H1 (cell line): ENCODE data around the gene ZBED4. TPM values are rescaled to one million over a fixed set of nuclear protein-coding genes. Genes with fewer than 3 reads are reported as not detected.

ENCODE experiments used
- CTCF ChIA-PET: fragments of 300-600 bp; sonication (Branson Sonifier 250); formaldehyde crosslinking; loops from one replicate; lab custom pipeline; 2021; ENCODE audit not compliant: partially characterized antibody; lab: Charles Lee
- POLR2A ChIA-PET: fragments of 300-600 bp; sonication (Branson Sonifier 250); formaldehyde crosslinking; loops from one replicate; lab custom pipeline; 2021; ENCODE audit warnings: inconsistent platforms; ENCODE audit not compliant: partially characterized antibody; lab: Charles Lee
- DNase-seq, 2 experiments: peaks; one replicate each; pipeline versions ENCODE4 v3.0.0 to v3.0.0-alpha.2; 2010 to 2022; ENCODE audit warnings: low spot score in 2 of 2, low read depth in 1 of 2, mixed read lengths in 1 of 2
- FAIRE-seq: peaks from 2 replicates; lab custom pipeline; 2011; peaks lifted over from hg19 to GRCh38; lab: Jason Lieb, UNC
- H2AFZ ChIP-seq: 2 replicates; pipeline ENCODE4 v1.8.1; 2012; ENCODE audit warnings: low read length, inconsistent platforms
- H2AK5ac ChIP-seq: 2 replicates; pipeline ENCODE4 v1.6.1; 2013; ENCODE audit warnings: low read depth, low read length
- H2BK120ac ChIP-seq: replicated peaks from 2 replicates; pipeline ENCODE3; 2013; ENCODE audit warnings: low read depth, low read length, inconsistent platforms
- H2BK12ac ChIP-seq: 2 replicates; pipeline ENCODE4 v1.6.1; 2013; ENCODE audit warnings: low read depth, low read length
- H2BK15ac ChIP-seq: 2 replicates; pipeline ENCODE4 v1.6.1; 2013; ENCODE audit warnings: low read length
- H2BK20ac ChIP-seq: 2 replicates; pipeline ENCODE4 v1.6.1; 2013; ENCODE audit warnings: low read length
- H2BK5ac ChIP-seq: 2 replicates; pipeline ENCODE4 v1.6.1; 2013; ENCODE audit warnings: low read depth, low read length
- H3K14ac ChIP-seq: 2 replicates; pipeline ENCODE4 v1.6.1; 2013; ENCODE audit warnings: inconsistent platforms; ENCODE audit not compliant: insufficient read length
- H3K18ac ChIP-seq: 2 replicates; pipeline ENCODE4 v1.6.1; 2013; ENCODE audit warnings: low read length; ENCODE audit errors: extremely low read depth
- H3K23ac ChIP-seq: 2 replicates; pipeline ENCODE4 v1.6.1; 2013; ENCODE audit warnings: inconsistent platforms; ENCODE audit not compliant: insufficient read length
- H3K23me2 ChIP-seq: 2 replicates; pipeline ENCODE4 v1.6.1; 2013; ENCODE audit warnings: low read depth, low read length
- H3K27ac ChIP-seq: 2 replicates; pipeline ENCODE4 v1.6.1; 2011; ENCODE audit warnings: low read depth, low read length, inconsistent platforms
- H3K27me3 ChIP-seq, 4 experiments: replicated peaks in 1 of 4; 1 replicate in 1 of 4; 2 replicates in 3 of 4; pipeline versions ENCODE4 v1.6.1 to v1.8.1; 2011 to 2013; ENCODE audit warnings: low read length in 3 of 4, mild to moderate bottlenecking in 3 of 4, inconsistent platforms in 2 of 4, mixed read lengths in 2 of 4, moderate library complexity in 1 of 4; ENCODE audit not compliant: control insufficient read depth in 3 of 4, insufficient read depth in 3 of 4; ENCODE audit errors: extremely low read depth in 1 of 4
- H3K36me3 ChIP-seq, 4 experiments: 2 replicates each; pipeline versions ENCODE4 v1.6.1 to v1.8.1; 2011 to 2013; ENCODE audit warnings: mild to moderate bottlenecking in 4 of 4, low read length in 3 of 4, moderate library complexity in 2 of 4, control low read depth in 1 of 4, inconsistent platforms in 1 of 4; ENCODE audit not compliant: insufficient read depth in 4 of 4, control insufficient read depth in 2 of 4
- H3K4ac ChIP-seq: replicated peaks from 2 replicates; pipeline ENCODE3; 2013; ENCODE audit warnings: low read length, low read depth, mixed read lengths, inconsistent platforms; ENCODE audit not compliant: insufficient read length
- H3K4me1 ChIP-seq, 4 experiments: replicated peaks in 1 of 4; 1 replicate in 1 of 4; 2 replicates in 3 of 4; pipeline versions ENCODE4 v1.6.1 to v1.8.1; 2011 to 2013; ENCODE audit warnings: low read length in 3 of 4, inconsistent platforms in 2 of 4, mixed read lengths in 1 of 4; ENCODE audit not compliant: insufficient read depth in 4 of 4, control insufficient read depth in 3 of 4
- H3K4me2 ChIP-seq, 2 experiments: 2 replicates each; pipeline versions ENCODE4 v1.6.1 to v1.8.1; 2011 to 2013; ENCODE audit warnings: low read depth in 2 of 2, low read length in 2 of 2, control low read depth in 1 of 2, inconsistent platforms in 1 of 2, mild to moderate bottlenecking in 1 of 2; ENCODE audit not compliant: insufficient read depth in 1 of 2
- H3K4me3 ChIP-seq, 4 experiments: fragments of 200-600, 300-600 bp in 1 of 4; sonication (generic), shearing (Covaris generic), sonication (Bioruptor Twin) in 1 of 4; 2 replicates each; pipeline versions ENCODE4 v1.5.1 to v1.8.1; 2011 to 2016; ENCODE audit warnings: low read length in 4 of 4, low read depth in 3 of 4, control low read depth in 2 of 4, inconsistent platforms in 2 of 4, mild to moderate bottlenecking in 2 of 4, mixed read lengths in 1 of 4, moderate library complexity in 1 of 4; ENCODE audit not compliant: insufficient read depth in 2 of 4; ENCODE audit errors: extremely low read depth in 1 of 4
- H3K56ac ChIP-seq: replicated peaks from 2 replicates; pipeline ENCODE3; 2013; ENCODE audit warnings: low read depth, mild to moderate bottlenecking, mixed read lengths, low read length, inconsistent platforms; ENCODE audit not compliant: insufficient read length
- H3K79me1 ChIP-seq: 2 replicates; pipeline ENCODE4 v1.6.1; 2013; ENCODE audit warnings: low read depth, low read length, control low read depth
- H3K79me2 ChIP-seq, 2 experiments: 2 replicates each; pipeline versions ENCODE4 v1.6.1 to v1.8.1; 2012 to 2013; ENCODE audit warnings: low read length in 2 of 2, mild to moderate bottlenecking in 2 of 2, inconsistent platforms in 1 of 2; ENCODE audit not compliant: insufficient read depth in 2 of 2, control insufficient read depth in 1 of 2
- H3K9ac ChIP-seq, 4 experiments: replicated peaks in 1 of 4; 1 replicate in 1 of 4; 2 replicates in 3 of 4; pipeline versions ENCODE4 v1.6.1 to v1.8.1; 2011 to 2013; ENCODE audit warnings: low read depth in 3 of 4, low read length in 3 of 4, control low read depth in 2 of 4, mild to moderate bottlenecking in 2 of 4, moderate library complexity in 2 of 4, inconsistent platforms in 1 of 4; ENCODE audit errors: extremely low read depth in 1 of 4
- H3K9me3 ChIP-seq, 2 experiments: 2 replicates each; pipeline versions ENCODE4 v1.6.1 to v1.8.1; 2012 to 2013; ENCODE audit warnings: mild to moderate bottlenecking in 2 of 2, moderate library complexity in 2 of 2, control low read depth in 1 of 2, inconsistent platforms in 1 of 2, low read depth in 1 of 2, low read length in 1 of 2, mixed read lengths in 1 of 2; ENCODE audit not compliant: insufficient read depth in 2 of 2
- H4K20me1 ChIP-seq, 2 experiments: replicated peaks in 1 of 2; 2 replicates each; pipeline versions ENCODE3 to v1.8.1; 2011 to 2013; ENCODE audit warnings: inconsistent platforms in 2 of 2, low read length in 2 of 2, mild to moderate bottlenecking in 1 of 2; ENCODE audit not compliant: insufficient read depth in 2 of 2, control insufficient read depth in 1 of 2
- H4K5ac ChIP-seq: 2 replicates; pipeline ENCODE4 v1.6.1; 2013; ENCODE audit warnings: low read length, low read depth, mixed read lengths, inconsistent platforms; ENCODE audit not compliant: insufficient read length
- H4K8ac ChIP-seq: 2 replicates; pipeline ENCODE4 v1.8.0; 2013; ENCODE audit warnings: mild to moderate bottlenecking, moderate library complexity, low read length, inconsistent platforms; ENCODE audit not compliant: insufficient read depth; ENCODE audit errors: extremely low read depth
- H4K91ac ChIP-seq: replicated peaks from 2 replicates; pipeline ENCODE3; 2013; ENCODE audit warnings: low read length, mixed read lengths, inconsistent platforms; ENCODE audit not compliant: insufficient read length
- CBX8 ChIP-seq: fragments of 300-800, 300-1000 bp; sonication (generic); IDR thresholded peaks from 2 replicates; pipeline ENCODE4 v1.7.1; 2016; ENCODE audit warnings: low read depth, low read length, borderline replicate concordance
- CHD2 ChIP-seq: IDR thresholded peaks from 2 replicates; pipeline ENCODE4 v1.6.1; 2012; ENCODE audit warnings: low read length, improper control_type of control experiment
- EZH2 ChIP-seq: fragments of 200-600 bp; sonication (generic); IDR thresholded peaks from 2 replicates; pipeline ENCODE4 v1.7.1; 2012; ENCODE audit warnings: low read depth, mild to moderate bottlenecking, moderate library complexity, low read length, inconsistent platforms; ENCODE audit not compliant: severe bottlenecking
- HDAC6 ChIP-seq: IDR thresholded peaks from one replicate; pipeline ENCODE4 v1.7.1; 2012; ENCODE audit warnings: low read depth, mild to moderate bottlenecking, inconsistent platforms, low read length, moderate library complexity
- JUN ChIP-seq: IDR thresholded peaks from 2 replicates; pipeline ENCODE4 v1.6.1; 2011; ENCODE audit warnings: low read depth, mild to moderate bottlenecking, improper control_type of control experiment, low read length
- KDM1A ChIP-seq: fragments of 200-600, 300-600 bp; sonication (generic); IDR thresholded peaks from 2 replicates; pipeline ENCODE4 v1.7.1; 2016; ENCODE audit warnings: mild to moderate bottlenecking, low read length, borderline replicate concordance
- KDM4A ChIP-seq: IDR thresholded peaks from one replicate; pipeline ENCODE4 v1.7.1; 2012; ENCODE audit warnings: low read depth, mild to moderate bottlenecking, moderate library complexity, low read length, inconsistent platforms; ENCODE audit not compliant: severe bottlenecking
- MAFK ChIP-seq: IDR thresholded peaks from 2 replicates; pipeline ENCODE4 v1.6.1; 2012; ENCODE audit warnings: low read depth, mild to moderate bottlenecking, improper control_type of control experiment, low read length
- PHF8 ChIP-seq: fragments of 200-600 bp; sonication (generic); conservative IDR thresholded peaks from 2 replicates; pipeline ENCODE4 v1.7.1; 2012; ENCODE audit warnings: low read depth, mild to moderate bottlenecking, inconsistent platforms, low read length, moderate library complexity
- RBBP5 ChIP-seq: IDR thresholded peaks from 2 replicates; pipeline ENCODE4 v1.7.1; 2012; ENCODE audit warnings: low read depth, mild to moderate bottlenecking, inconsistent platforms, low read length, moderate library complexity, borderline replicate concordance
- SP4 ChIP-seq: IDR thresholded peaks from 2 replicates; pipeline ENCODE4 v1.6.1; 2012; ENCODE audit warnings: low read length, inconsistent platforms
- SRF ChIP-seq: IDR thresholded peaks from 2 replicates; pipeline ENCODE4 v1.6.1; 2011; ENCODE audit warnings: mild to moderate bottlenecking, low read depth, low read length, moderate library complexity
- SUZ12 ChIP-seq: fragments of 200-600 bp; sonication (generic); IDR thresholded peaks from 2 replicates; pipeline ENCODE4 v1.6.1; 2012; ENCODE audit warnings: mild to moderate bottlenecking, inconsistent platforms, low read length, moderate library complexity, mixed read lengths
- WGBS, 2 experiments: shearing (Covaris generic) in 1 of 2; methylation state at CpG; one replicate each; pipeline versions ENCODE4 v1.1.6 to v1.1.7; 2013 to 2015; ENCODE audit warnings: low lambda C conversion rate in 2 of 2, mixed read lengths in 2 of 2, inconsistent platforms in 1 of 2, low coverage in 1 of 2, missing lambda C conversion rate in 1 of 2; ENCODE audit not compliant: insufficient replicate concordance in 2 of 2, insufficient coverage in 1 of 2, insufficient read length in 1 of 2; ENCODE audit errors: extremely low coverage in 1 of 2, missing lambda C conversion rate in 1 of 2; 5-methylcytosine and 5-hydroxymethylcytosine counted together
- polyA plus RNA-seq, 7 experiments: library from polyadenylated mRNA; depleted of rRNA in 3 of 7; stranded (reverse) in 5 of 7; unstranded in 2 of 7; fragments of >200 nt in 5 of 7; fragments of 200-250 nt in 2 of 7; gene quantifications; 1 replicate in 5 of 7; 2 replicates in 1 of 7; 4 replicates in 1 of 7; pipeline versions ENCODE4 v1.2.1 to v1.2.3, GENCODE V29; 2011 to 2013; ENCODE audit warnings: missing spikeins in 2 of 7, mixed read lengths in 2 of 7
- total RNA-seq: library from RNA; stranded (reverse); fragmentation: NEBNext Ultra II Directional; extraction: Animal tissue kit (Norgen Biotek cat#: 25700); gene quantifications from 2 replicates; pipeline ENCODE4 v1.2.1, GENCODE V29; 2021

ZBED4 gene
- total and polyA plus RNA-seq, 2 of the 8 experiments (the other 6 are each of a cell fraction or from before 2014, with no cell fraction given), result 11.0 to 28.3 TPM

GRCh38 chr22:49824936-49825335, 28.7 kb upstream of the ZBED4 start:
- Histone ChIP-seq H3K23me2 (peaks cover 9% of the 10 kb centered on the region; the same call in 1 of the 2 replicates), H3K4me3 (no peak overlapping the region), H4K91ac (no peak overlapping the region), H2AK5ac (no peak overlapping the region), H3K9me3 (peaks cover 11 to 14% of the 10 kb centered on the region in 2 experiments; a peak in 3 of 4 replicates), H4K20me1 (peaks cover 44 to 46% of the 10 kb centered on the region in 2 experiments), H3K9ac (no peak overlapping the region; a peak in 2 of 7 replicates), H2BK120ac (no peak overlapping the region), H3K4me2 (peak overlapping the region in 1 of 2 experiments; percentile 90; a peak in 1 of 4 replicates), H3K79me2 (peaks cover 26 to 69% of the 10 kb centered on the region in 2 experiments), H2AFZ (no peak overlapping the region), H3K36me3 (peaks cover 21 to 42% (median 26%) of the 10 kb centered on the region in 4 experiments), H3K27ac (no peak overlapping the region), H3K56ac (no peak overlapping the region), H2BK5ac (no peak overlapping the region; the same call in 1 of the 2 replicates), H3K14ac (no peak overlapping the region), H4K8ac (no peak overlapping the region), H4K5ac (no peak overlapping the region), H2BK20ac (no peak overlapping the region), H2BK15ac (no peak overlapping the region), H2BK12ac (no peak overlapping the region), H3K4ac (no peak overlapping the region), H3K18ac (no peak overlapping the region), H3K4me1 (peaks cover 0 to 9% (median 7%) of the 10 kb centered on the region in 4 experiments; a peak in 5 of 7 replicates), H3K27me3 (no peaks in the 10 kb centered on the region; a peak in 1 of 7 replicates), H3K79me1 (peaks cover 31% of the 10 kb centered on the region), H3K23ac (no peak overlapping the region)
- 95% methylated on average over 12 of the region's 12 CpGs; no CpG with 5 or more reads in 1 of the 2 experiments for WGBS, 2 experiments
- FAIRE-seq (no peak), DNase-seq (no peak)
- ChIA-PET CTCF (no interaction called here), POLR2A (interaction anchor here (0.9 to 1.5 kb wide), 3 partner anchors 8 to 30 kb away, joined by 3 to 6 read pairs (median 3); no protein-coding TSS in a partner anchor)
- TF ChIP-seq SUZ12, result no peak
- TF ChIP-seq MAFK, result no peak
- no peak for TF ChIP-seq KDM1A
- no peak for TF ChIP-seq JUN
- no peak for TF ChIP-seq KDM4A
- TF ChIP-seq SP4, result no peak
- TF ChIP-seq EZH2, result no peak
- TF ChIP-seq PHF8, result no peak
- no peak for TF ChIP-seq RBBP5
- no peak for TF ChIP-seq CBX8
- TF ChIP-seq SRF, result no peak
- TF ChIP-seq HDAC6, result no peak
- TF ChIP-seq CHD2, result no peak
